ENCODE data around the gene NMUR1.

NMUR1 gene

DNA sequence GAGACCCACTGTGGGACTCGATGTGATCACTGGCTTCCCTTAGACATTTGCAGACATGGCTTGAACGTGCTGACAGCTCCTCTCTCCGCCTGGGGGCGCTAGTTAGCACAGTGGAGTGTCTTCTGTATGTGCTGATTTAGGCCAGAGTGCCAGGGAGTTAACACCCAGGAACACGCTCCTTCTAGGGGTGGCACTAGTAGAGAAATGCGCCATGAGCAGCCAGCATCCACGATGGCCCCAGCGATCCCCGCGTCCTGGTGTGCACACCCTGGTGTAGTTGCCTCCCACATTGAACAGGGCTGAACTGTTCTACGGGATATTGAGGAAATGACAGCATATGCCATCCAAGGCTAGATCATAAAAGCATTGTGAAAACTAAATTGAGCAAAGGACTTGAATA, 11.4 kb upstream of the NMUR1 start:
- TF ChIP-seq ZFX (IDR thresholded peaks at IDR 0.05; ENCODE audit: borderline replicate concordance) (no peak), CTCF (IDR thresholded peaks at IDR 0.05) (peak; percentile 50)
- no peak overlapping the region for H3K27ac ChIP-seq

DNA sequence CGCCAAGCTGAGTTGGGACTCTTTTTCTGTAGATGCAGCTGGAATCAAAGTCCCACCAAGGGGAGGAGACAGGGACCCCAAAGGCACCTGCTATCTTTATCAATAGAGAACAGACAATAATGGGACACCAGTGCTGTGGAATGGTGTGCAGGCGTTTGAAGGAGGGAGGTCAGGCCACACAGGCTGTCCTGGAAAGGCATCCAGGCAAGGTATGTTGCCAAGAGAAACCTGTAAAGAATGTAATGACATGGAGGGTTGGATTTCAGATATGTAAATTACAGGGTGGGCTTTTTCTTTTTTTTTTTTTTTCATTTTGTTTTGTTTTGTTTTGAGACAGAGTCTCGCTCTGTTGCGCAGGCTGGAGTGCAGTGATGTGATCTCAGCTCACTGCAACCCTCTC, 9.7 kb upstream of the NMUR1 start:
- no peak for TF ChIP-seq ZFX (IDR thresholded peaks at IDR 0.05; ENCODE audit: borderline replicate concordance)
- no peak overlapping the region for H3K27ac ChIP-seq

- H3K27ac ChIP-seq: no peak overlapping the region
- TF ChIP-seq CTCF (IDR thresholded peaks at IDR 0.05): no peak
- TF ChIP-seq ZFX (IDR thresholded peaks at IDR 0.05; ENCODE audit: borderline replicate concordance): no peak
Measured at GRCh38 chr2:231535961-231536360, 5.7 kb upstream of the NMUR1 start.

- no peak overlapping the region for H3K27ac ChIP-seq
- TF ChIP-seq ZFX (IDR thresholded peaks at IDR 0.05; ENCODE audit: borderline replicate concordance) (no peak), CTCF (IDR thresholded peaks at IDR 0.05) (no peak)
Measured at GRCh38 chr2:231533777-231534125, 3.5 kb upstream of the NMUR1 start.

GRCh38 chr2:231533086-231533776, 3.0 kb upstream of the NMUR1 start:
- no peak for TF ChIP-seq ZFX (IDR thresholded peaks at IDR 0.05; ENCODE audit: borderline replicate concordance)
- TF ChIP-seq CTCF (IDR thresholded peaks at IDR 0.05): no peak
- no peak overlapping the region for H3K27ac ChIP-seq

- no peak overlapping the region for H3K27ac ChIP-seq
- TF ChIP-seq ZFX (IDR thresholded peaks at IDR 0.05; ENCODE audit: borderline replicate concordance) (no peak), CTCF (IDR thresholded peaks at IDR 0.05) (no peak)
Measured at GRCh38 chr2:231532756-231533035, 2.5 kb upstream of the NMUR1 start.

GRCh38 chr2:231531883-231532755, 1.9 kb upstream of the NMUR1 start:
- no peak overlapping the region for H3K27ac ChIP-seq
- TF ChIP-seq ZFX (IDR thresholded peaks at IDR 0.05; ENCODE audit: borderline replicate concordance) (no peak), CTCF (IDR thresholded peaks at IDR 0.05) (no peak)
